Activated CD4-positive, alpha-beta memory T cell treated with anti-CD3 and anti-CD28 coated beads for 36 hours (primary cell): ENCODE data around the gene TOB1. TPM values are rescaled to one million over a fixed set of nuclear protein-coding genes. Genes with fewer than 3 reads are reported as not detected.

Experiments used
- CTCF ChIA-PET: fragments of 350-600 bp; sonication (Branson Sonifier 250); formaldehyde crosslinking; loops from one replicate; lab custom pipeline; 2021; ENCODE audit warnings: antibody characterized with exemption, inconsistent platforms; lab: Charles Lee
- POLR2A ChIA-PET: fragments of 350-600 bp; sonication (Branson Sonifier 250); formaldehyde crosslinking; loops from one replicate; lab custom pipeline; 2021; ENCODE audit warnings: antibody characterized with exemption; lab: Charles Lee
- DNase-seq: peaks from one replicate; pipeline ENCODE4 v3.0.0-alpha.2; 2020
- H3K27ac Mint-ChIP-seq: one replicate; pipeline ENCODE4 v1.8.0; 2021; ENCODE audit warnings: mixed read lengths
- H3K27me3 Mint-ChIP-seq: one replicate; pipeline ENCODE4 v1.8.0; 2021; ENCODE audit warnings: mixed read lengths
- H3K36me3 Mint-ChIP-seq: one replicate; pipeline ENCODE4 v1.8.0; 2021; ENCODE audit warnings: mixed read lengths
- H3K4me1 Mint-ChIP-seq: one replicate; pipeline ENCODE4 v1.8.0; 2021; ENCODE audit warnings: low read depth, mixed read lengths
- H3K4me3 Mint-ChIP-seq: one replicate; pipeline ENCODE4 v1.8.0; 2021; ENCODE audit warnings: mild to moderate bottlenecking, mixed read lengths
- H3K9me3 Mint-ChIP-seq: one replicate; pipeline ENCODE4 v1.8.0; 2021; ENCODE audit warnings: mixed read lengths
- intact Hi-C: fragments of 100-400 bp; cut with micrococcal nuclease; formaldehyde crosslinking; loops from one replicate; pipeline ENCODE4 v1.15.1; 2023
- total RNA-seq, 2 experiments: library from RNA; stranded (reverse); gene quantifications; one replicate each; pipeline ENCODE4 v1.2.3, GENCODE V29; 2021

The TOB1 gene
- total RNA-seq, 2 experiments from 2014 or later = 42.3 to 44.1 TPM

DNA sequence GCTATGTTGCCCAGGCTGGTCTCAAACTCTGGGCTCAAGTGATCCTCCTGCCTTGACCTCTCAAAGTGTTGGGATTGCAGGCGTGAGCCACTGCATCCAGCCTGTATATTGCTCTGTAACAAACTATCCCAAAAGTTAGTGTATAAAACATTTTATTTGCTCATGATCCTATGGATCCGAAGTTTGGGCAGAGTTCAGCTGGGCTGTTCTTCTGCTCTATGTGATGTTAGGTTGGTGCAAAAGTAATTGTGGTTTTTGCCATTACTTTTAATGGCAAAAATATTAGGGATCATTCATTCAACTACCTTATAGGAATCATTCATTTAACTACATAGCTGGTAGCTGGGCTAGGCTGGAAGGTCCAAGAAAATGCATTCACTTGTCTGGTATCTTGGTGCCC, 43.6 kb downstream of the TOB1 start:
- no peak overlapping the region for H3K4me3 Mint-ChIP-seq
- ChIA-PET POLR2A (no interaction called here), CTCF (interaction anchor here (1.1 kb wide), 1 partner anchor 20 kb away, joined by 5 read pairs; no protein-coding TSS in a partner anchor)
- H3K27me3 Mint-ChIP-seq = peaks cover 4% of the 10 kb centered on the region
- H3K4me1 Mint-ChIP-seq = no peaks in the 10 kb centered on the region
- intact Hi-C loops = no loop called here
- no peak overlapping the region for H3K27ac Mint-ChIP-seq
- no peak for DNase-seq
- no peaks in the 10 kb centered on the region for H3K9me3 Mint-ChIP-seq
- no peaks in the 10 kb centered on the region for H3K36me3 Mint-ChIP-seq

- intact Hi-C loops = no loop called here
- no peak overlapping the region for H3K4me3 Mint-ChIP-seq
- CTCF ChIA-PET = interaction anchor here (1.4 kb wide), 1 partner anchor 38 kb away, joined by 3 read pairs; no protein-coding TSS in a partner anchor
- H3K4me1 Mint-ChIP-seq = peaks cover 2% of the 10 kb centered on the region
- no peaks in the 10 kb centered on the region for H3K36me3 Mint-ChIP-seq
- POLR2A ChIA-PET = no interaction called here
- DNase-seq = no peak
- peaks cover 11% of the 10 kb centered on the region for H3K27me3 Mint-ChIP-seq
- no peak overlapping the region for H3K27ac Mint-ChIP-seq
- H3K9me3 Mint-ChIP-seq = no peaks in the 10 kb centered on the region
Measured at GRCh38 chr17:50820651-50821050, 45.5 kb downstream of the TOB1 start.

DNA sequence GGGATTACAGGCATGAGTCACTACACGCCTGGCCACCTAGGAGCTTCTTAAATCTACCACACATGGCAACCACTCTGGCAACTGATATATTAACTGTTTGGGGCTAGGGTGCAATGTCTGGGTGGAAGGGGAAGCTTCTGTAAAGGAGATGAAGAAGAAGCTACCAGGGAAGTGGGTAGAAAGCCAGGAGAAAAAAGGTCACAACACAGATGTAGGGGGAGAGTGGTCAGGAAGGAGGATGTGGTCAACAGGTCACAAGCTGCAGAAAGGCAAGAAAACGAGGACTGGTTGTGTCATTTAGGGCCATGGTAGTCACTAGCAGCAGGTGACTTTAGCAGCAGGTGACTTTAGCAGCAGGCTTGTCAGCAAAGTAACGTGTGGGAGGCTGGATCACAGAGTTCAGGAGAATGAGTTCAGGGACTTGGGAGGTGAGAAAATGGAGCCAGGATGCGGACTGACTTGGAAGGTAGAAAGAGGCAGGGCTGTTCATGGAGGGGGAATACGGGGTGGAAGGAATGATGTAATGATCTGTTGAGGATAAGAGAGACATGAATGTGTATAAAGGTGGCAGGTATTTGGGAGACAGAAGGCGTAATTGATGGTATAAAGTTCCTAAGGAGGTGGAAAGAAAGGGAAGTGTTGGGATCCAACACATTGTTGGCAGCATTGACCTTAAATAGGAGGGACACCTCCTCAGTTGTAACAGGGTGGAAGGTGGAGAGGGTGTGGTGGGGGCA, 47.1 kb downstream of the TOB1 start:
- Mint-ChIP-seq H3K27me3 (peaks cover 11% of the 10 kb centered on the region), H3K4me3 (no peak overlapping the region), H3K9me3 (no peaks in the 10 kb centered on the region), H3K36me3 (no peaks in the 10 kb centered on the region), H3K4me1 (peaks cover 2% of the 10 kb centered on the region), H3K27ac (no peak overlapping the region)
- ChIA-PET POLR2A (no interaction called here), CTCF (interaction anchor here (0.7 to 1.3 kb wide), 6 partner anchors 8 to 736 kb away, joined by 3 to 4 read pairs (median 4); no protein-coding TSS in a partner anchor)
- intact Hi-C loops = no loop called here
- peak; percentile 21 for DNase-seq

DNA sequence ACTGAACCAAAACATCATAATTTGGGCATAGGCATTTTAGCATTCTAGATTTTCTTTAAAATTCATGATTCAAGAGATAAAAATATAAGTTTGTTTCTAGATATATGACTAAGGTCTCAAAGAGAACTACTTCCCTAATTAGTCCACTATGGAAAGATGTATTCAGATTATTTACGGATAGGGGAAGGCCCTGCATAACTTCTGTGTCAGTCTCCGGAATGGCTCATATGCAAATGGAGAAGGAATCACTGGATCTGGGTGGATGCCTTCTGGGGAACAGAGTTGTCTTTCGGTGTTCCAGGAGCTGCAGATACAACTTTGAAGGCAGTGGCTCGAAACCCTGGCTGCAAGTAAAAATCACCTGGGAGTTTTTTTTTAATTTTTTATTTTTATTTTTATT, 47.9 kb downstream of the TOB1 start:
- no peaks in the 10 kb centered on the region for H3K36me3 Mint-ChIP-seq
- intact Hi-C loops = no loop called here
- peaks cover 2% of the 10 kb centered on the region for H3K4me1 Mint-ChIP-seq
- POLR2A ChIA-PET = no interaction called here
- H3K27me3 Mint-ChIP-seq = peaks cover 11% of the 10 kb centered on the region
- H3K4me3 Mint-ChIP-seq = no peak overlapping the region
- CTCF ChIA-PET = interaction anchor here (0.6 to 3.2 kb wide), 7 partner anchors 9 to 736 kb away, joined by 3 to 11 read pairs (median 4); no protein-coding TSS in a partner anchor
- no peaks in the 10 kb centered on the region for H3K9me3 Mint-ChIP-seq
- no peak for DNase-seq
- H3K27ac Mint-ChIP-seq = no peak overlapping the region

DNA sequence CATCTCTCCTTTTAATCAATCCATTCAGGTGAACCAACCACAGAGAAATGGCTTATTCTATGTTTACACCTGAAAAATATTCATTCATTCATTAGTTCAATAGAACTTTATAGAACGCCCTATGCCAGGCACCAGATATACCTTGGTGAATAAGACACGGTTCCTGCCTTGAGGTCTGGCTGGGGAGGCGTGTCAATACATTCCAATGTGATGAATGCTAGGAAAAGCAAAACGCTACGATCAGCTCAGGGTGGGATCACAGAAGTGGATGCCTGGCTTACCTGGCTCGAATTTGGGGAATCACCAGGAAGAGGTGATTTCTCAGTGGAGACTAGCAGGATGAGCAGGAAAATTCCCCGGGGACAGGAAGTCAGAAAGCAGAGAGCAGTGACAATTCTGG, 48.3 kb downstream of the TOB1 start:
- Mint-ChIP-seq H3K4me3 (no peak overlapping the region), H3K27me3 (peaks cover 11% of the 10 kb centered on the region), H3K4me1 (peaks cover 2% of the 10 kb centered on the region), H3K9me3 (no peaks in the 10 kb centered on the region), H3K27ac (no peak overlapping the region), H3K36me3 (no peaks in the 10 kb centered on the region)
- CTCF ChIA-PET = interaction anchor here (0.6 to 3.2 kb wide), 13 partner anchors 9 to 286 kb away, joined by 3 to 11 read pairs (median 4); no protein-coding TSS in a partner anchor
- POLR2A ChIA-PET = no interaction called here
- intact Hi-C loops = no loop called here
- no peak for DNase-seq

GRCh38 chr17:50816771-50817751, 49.1 kb downstream of the TOB1 start:
- ChIA-PET CTCF (interaction anchor here (0.7 to 3.2 kb wide), 21 partner anchors 8 to 158 kb away, joined by 3 to 11 read pairs (median 4); partner anchors contain the start of gene WFIKKN2), POLR2A (no interaction called here)
- H3K4me3 Mint-ChIP-seq = no peak overlapping the region
- intact Hi-C loops = no loop called here
- peaks cover 2% of the 10 kb centered on the region for H3K4me1 Mint-ChIP-seq
- peak; percentile 61 for DNase-seq
- H3K27ac Mint-ChIP-seq = no peak overlapping the region
- no peaks in the 10 kb centered on the region for H3K9me3 Mint-ChIP-seq
- H3K36me3 Mint-ChIP-seq = no peaks in the 10 kb centered on the region
- H3K27me3 Mint-ChIP-seq = peaks cover 11% of the 10 kb centered on the region

GRCh38 chr17:50816271-50816670, 49.9 kb downstream of the TOB1 start:
- Mint-ChIP-seq H3K27me3 (peaks cover 11% of the 10 kb centered on the region), H3K9me3 (no peaks in the 10 kb centered on the region), H3K36me3 (no peaks in the 10 kb centered on the region), H3K27ac (no peak overlapping the region), H3K4me3 (no peak overlapping the region), H3K4me1 (peaks cover 2% of the 10 kb centered on the region)
- intact Hi-C loops = no loop called here
- no peak for DNase-seq
- CTCF ChIA-PET = interaction anchor here (0.7 to 3.2 kb wide), 17 partner anchors 10 to 159 kb away, joined by 3 to 11 read pairs (median 4); partner anchors contain the start of gene WFIKKN2
- POLR2A ChIA-PET = interaction anchor here (0.6 kb wide), 1 partner anchor 111 kb away, joined by 3 read pairs; no protein-coding TSS in a partner anchor

DNA sequence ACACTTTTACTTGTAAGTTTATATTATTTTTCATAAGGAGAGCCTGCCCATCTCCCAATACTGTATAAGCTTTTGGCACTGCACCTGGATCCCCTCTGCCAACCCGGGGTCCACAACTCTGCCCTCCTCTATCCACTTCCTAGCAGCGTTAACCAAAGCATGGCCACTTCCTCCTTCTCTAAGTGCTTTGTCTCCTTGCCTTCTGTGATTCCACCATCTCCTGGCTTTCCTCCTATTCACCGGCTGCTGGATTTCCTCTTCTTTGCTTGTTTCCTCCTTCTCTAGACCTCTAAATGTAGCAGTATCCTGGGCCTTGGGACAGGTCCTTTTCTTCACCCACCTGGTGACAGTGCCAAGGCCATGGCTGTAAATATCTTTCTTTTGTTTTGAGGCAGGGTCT, 50.8 kb downstream of the TOB1 start:
- DNase-seq = no peak

GRCh38 chr17:50813583-50813982, 52.6 kb downstream of the TOB1 start:
- ChIA-PET CTCF (no interaction called here), POLR2A (no interaction called here)
- Mint-ChIP-seq H3K36me3 (no peaks in the 10 kb centered on the region), H3K4me1 (peaks cover 2% of the 10 kb centered on the region), H3K27ac (no peak overlapping the region), H3K27me3 (peaks cover 11% of the 10 kb centered on the region), H3K4me3 (no peak overlapping the region), H3K9me3 (no peaks in the 10 kb centered on the region)
- DNase-seq = no peak
- intact Hi-C loops = no loop called here

More for the DNA sequence above, 50.8 kb downstream of the TOB1 start:
- CTCF ChIA-PET = interaction anchor here (3.2 kb wide), 1 partner anchor 28 kb away, joined by 11 read pairs; no protein-coding TSS in a partner anchor
- Mint-ChIP-seq H3K9me3 (no peaks in the 10 kb centered on the region), H3K4me3 (no peak overlapping the region), H3K27me3 (peaks cover 11% of the 10 kb centered on the region), H3K4me1 (peaks cover 2% of the 10 kb centered on the region), H3K36me3 (no peaks in the 10 kb centered on the region), H3K27ac (no peak overlapping the region)
- POLR2A ChIA-PET = interaction anchor here (0.6 kb wide), 1 partner anchor 294 kb away, joined by 4 read pairs; no protein-coding TSS in a partner anchor
- intact Hi-C loops = no loop called here
